Fibroblast of skin of left biceps (primary cell): Measurements from ENCODE around the gene TMEM120B.
"Not testable (repeated sequence)": the region's sequence is repeated elsewhere in the genome, so short reads cannot be mapped to it uniquely, and the experiment has no call there.

Experiments used
- DNase-seq, 2 experiments: peaks; one replicate each; pipeline ENCODE4 v3.0.0-alpha.2; 2013; ENCODE audit warnings: low read depth in 2 of 2

The TMEM120B gene

DNA sequence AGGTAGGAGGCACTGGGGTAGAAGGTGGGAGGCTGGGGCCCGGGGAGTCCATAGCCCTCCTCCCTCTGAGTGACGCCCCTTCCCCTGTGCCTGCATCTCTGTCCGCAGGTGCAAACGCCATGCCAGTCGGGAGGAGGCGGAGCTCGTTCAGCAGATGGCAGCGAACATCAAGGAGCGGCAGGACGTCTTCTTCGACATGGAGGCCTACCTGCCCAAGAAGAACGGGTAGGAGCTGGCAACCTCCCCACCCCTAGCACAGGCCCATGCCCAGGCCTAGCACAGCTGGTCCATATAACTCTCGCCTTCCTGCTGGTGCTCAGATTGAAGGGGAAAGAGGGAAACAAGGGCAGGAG lies 35.6 kb downstream of the TMEM120B start:
- no peak for DNase-seq

DNA sequence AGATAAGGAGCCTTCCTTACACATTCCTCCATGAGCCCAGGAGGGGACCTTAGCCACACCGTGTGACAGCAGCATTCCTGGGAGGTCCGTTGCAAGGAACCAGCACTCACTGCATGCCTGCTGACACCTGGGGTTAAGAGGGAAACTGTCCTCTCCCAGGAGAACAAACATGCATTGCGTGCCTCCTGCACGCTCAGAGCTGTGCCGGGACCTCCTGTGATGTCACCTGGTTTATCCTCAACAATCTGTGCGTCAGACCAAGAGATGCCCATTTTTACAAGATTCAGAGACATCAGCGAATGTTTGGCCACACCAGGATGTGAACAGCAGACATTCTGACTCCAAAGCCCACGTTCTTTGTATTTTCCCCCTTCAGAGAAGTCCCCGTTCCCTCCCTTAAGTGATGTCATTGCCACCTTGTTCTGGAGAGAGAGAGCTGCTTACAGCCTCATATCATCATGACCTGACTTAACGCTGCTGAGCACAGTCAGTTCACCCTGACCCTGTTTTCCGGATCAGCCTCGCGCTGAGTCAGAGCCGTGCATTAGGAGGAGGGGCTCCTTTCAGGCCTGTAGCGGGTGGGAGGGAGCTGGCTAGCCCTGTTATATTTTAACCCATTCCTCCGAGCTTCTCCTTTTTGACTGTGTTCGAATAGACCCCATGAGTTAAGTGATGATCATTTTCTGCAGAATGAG lies 36.2 kb downstream of the TMEM120B start:
- DNase-seq: peak; percentile 47 to 56

DNA sequence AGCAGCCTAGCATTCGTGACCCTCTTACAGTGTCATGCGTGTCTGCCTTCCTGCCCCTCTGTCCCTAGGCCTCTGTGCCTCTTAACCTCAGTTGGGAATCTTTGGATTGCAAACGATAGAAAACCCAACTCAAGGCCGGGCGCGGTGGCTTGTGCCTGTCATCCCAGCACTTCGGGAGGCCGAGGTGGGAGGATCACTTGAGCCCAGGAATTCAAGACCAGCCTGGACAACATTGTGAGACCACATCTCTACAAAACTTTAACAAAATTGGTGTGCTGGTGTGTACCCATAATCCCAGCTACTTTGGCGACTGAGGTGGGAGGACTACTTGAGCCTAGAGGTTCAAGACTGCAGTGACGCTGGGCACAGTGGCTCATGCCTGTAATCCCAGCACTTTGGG lies 36.7 kb downstream of the TMEM120B start:
- DNase-seq: no peak

DNA sequence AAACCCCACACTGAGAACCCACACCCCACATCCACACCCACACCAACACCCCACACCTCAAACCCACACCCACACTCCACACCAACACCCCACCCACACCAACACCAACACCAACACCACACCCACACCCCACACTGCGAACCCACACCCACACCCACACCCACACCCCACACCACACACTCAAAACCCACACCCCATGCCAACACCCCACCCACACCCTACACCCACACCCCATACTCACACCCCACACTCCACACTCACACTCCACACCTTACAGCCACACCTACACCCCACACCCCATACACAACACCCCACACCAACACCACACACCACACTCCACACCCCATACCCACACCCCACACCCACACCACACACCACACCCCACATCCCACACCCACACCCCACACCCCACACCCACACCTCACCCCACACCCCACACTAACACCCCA lies 38.0 kb downstream of the TMEM120B start:
- DNase-seq: no peak

DNA sequence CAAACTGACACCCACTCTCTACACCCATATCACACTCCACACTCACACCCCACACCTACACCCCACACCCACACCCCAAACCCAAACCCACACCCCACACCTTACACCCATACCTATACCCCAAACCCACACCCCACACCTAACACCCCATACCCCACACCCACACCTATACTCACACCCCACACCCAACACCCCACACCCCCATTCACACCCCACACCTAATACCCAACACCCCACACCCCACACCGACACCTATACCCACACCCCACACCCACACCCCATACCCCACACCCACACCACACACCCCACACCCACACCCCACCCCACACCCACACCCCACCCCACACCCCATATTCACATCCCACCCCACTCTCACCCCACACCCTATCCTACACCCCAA lies 38.5 kb downstream of the TMEM120B start:
- DNase-seq: no peak

DNA sequence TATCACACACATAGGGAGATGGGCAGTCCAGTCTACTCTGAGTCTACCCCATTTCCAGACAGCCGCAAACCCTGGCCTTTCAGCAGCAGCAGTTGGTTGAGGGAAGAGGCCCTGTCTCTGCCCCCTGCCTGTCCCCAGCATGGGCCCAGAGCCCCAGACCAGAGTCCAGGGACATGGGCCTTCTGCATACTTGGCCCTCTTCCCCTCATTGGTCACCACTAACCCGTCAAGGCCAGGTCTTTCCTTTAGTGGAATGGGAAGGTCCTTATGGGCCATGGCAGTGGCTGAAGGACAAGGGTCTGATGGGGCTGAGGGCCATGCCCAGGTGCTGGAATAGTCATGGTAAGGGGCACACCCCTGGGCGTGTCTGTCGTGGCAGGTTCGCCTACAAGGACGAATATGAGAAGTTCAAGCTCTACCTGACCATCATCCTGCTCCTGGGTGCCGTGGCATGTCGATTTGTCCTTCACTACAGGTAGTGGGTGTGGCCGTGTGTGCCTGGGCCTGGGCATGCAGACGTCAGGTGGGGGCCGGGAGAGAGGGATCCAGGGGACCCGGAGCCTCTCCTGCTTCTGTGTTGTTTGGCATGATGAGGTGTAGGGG lies 39.3 kb downstream of the TMEM120B start:
- no peak for DNase-seq

DNA sequence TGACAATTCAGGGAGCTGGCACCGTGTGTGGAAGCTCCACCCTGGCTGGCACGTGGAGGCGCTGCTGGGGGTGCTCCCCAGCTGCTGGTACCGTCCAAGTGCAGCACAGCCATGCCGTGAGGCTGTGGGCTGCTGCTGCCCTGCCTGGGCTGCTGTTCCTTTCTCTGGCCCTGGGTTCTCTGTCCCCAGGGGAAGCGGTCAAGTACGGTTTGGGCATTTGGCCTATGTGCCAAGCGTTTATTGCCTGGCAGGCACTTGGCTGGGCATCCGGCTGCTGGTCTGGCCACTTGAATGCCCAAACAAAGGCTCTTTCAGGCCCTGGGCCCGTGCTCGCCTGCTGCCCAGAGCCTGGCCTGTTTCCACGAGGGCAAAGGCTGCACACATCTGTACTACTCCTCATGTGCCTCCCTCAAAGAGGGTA lies 41.3 kb downstream of the TMEM120B start:
- DNase-seq: no peak

DNA sequence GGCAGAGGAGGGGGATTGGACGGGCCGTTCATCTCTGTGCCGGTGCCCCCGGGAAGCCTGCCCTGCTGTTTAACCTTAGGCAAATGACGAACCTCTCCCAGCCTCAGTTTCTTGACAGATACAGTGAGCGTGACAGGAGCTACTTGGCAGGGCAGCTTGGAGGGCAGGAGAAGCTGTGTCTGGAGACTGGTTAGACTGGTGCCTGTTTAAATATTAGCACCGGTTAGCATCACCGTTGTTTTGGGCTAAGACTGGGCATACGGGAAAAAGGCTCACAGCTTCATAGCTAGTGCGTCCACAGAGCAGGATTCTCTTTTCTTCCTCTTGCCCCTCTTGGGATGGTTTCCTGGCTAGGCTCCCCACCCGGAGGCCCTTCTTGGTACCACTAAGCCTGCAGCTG lies 42.3 kb downstream of the TMEM120B start:
- no peak for DNase-seq

DNA sequence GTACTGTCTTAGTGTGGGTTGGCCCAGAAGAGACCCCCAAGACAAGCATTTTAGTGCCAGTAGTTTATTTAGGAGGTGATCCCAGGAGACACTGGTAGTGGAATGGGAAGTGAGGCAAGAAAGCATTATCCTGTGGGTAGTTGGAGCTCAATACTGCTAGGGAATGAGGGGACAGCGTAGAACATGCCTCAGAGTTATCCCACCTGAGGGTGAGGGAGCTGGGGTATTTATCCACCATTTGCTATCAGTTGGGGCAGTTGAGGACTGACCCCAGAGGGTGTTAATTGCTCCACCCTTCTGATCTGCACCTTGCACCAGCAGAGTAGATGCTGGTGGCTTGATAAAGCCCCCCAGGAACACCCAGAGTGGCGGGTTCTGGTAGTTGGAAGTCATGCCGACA lies 43.0 kb downstream of the TMEM120B start:
- DNase-seq: no peak

DNA sequence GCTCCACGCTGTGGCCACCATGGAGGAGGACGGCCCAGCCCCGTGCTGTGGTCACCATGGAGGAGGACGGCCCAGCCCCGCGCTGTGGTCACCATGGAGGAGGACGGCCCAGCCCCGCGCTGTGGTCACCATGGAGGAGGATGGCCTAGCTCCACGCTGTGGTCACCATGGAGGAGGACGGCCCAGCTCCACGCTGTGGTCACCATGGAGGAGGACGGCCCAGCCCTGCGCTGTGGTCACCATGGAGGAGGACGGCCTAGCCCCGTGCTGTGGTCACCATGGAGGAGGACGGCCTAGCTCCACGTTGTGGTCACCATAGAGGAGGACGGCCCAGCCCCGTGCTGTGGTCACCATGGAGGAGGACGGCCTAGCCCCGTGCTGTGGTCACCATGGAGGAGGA lies 46.0 kb downstream of the TMEM120B start:
- not testable (repeated sequence) for DNase-seq

DNA sequence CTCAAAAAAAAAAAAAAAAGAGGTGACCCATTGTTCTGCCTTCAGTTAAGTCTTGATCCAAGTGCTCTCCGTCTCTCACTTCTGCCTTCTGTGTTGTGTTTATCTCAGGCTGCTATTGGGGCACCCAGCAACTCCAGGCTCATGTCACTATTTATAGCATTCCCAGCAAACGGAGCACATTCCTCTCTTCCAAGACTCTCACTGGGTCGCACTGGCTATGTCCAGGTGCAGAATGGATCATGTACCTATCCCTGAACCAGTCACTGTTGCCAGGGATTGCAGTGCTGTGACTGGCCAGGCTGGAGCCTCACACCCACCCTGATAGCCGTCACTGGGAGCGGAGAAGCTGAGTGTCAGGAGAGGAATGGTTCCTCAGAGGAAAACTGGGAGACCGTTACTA lies 49.7 kb downstream of the TMEM120B start:
- no peak for DNase-seq

DNA sequence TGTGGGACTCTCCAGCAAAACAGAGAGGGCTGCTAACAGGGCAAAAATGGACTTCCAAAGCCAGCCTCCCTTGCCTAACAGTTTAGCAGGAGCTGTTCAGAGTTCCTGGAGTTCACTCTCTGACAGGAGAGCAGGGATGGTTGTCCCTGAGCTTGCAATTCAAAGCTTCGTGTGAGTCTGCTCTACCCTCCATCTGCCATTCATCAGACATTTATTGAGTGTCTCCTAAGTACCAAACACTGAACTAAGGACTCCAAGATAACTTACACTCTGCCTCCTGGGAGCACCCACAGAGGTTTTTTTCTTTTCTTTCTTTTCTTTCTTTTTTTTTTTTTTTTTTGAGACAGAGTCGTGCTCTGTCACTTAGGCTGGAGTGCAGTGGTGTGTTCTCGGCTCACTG lies 52.3 kb downstream of the TMEM120B start:
- DNase-seq: no peak

DNA sequence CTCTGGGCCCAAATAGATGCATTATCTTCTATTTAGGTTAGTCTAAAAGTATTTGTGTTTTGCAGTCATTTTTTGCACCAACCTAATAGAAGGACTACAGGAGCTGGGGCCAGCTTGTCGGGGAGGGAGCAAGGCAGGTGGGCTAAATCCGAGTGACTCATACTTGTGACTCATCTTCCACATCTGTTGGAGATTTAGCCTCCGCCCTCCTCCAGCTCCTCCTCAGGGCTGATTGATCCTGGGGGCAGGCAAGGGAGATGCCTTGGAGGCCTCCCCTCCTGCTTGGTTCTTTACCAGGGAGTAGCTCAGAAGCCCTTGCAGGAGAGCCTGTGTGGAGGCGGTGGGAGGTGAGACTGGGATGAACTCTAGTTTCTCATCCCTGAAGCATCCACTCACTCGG lies 53.0 kb downstream of the TMEM120B start:
- peak; percentile 70 to 78 for DNase-seq

DNA sequence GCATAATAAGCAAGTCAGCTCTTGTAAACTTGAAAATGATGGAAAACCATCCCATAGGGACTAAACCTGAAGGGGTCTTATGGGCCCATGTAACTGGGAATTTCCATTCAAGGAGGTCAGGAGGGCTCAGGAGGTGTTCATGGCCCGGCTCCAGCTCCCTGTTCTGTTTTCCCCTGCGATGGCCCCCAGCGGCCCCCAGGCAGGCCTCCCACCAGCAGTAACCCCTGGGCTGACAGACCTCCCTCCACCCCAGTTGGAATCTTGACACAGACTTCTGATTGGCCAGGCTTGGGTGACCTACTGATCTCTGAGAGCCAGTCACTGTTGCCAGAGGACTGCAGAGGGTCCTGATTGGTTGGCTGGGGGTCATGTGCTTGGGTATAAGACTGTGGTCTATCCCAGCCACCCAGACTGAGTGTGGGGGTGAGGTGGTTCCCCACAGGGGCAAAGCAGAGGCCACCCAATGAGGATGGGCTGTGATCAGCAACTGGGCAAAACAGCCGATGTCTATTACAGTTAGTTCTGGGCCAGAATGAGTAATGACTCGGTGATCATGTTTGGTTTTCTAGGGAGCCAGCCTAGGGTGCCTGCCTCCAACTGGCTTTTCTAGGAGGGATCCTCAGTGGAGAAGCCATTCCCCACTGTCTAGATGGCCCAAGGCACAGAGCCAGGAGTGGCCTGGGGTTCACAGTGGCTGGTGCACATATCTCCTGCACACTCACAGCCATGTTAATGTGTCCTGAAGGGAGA lies 53.9 kb downstream of the TMEM120B start:
- DNase-seq: no peak

DNA sequence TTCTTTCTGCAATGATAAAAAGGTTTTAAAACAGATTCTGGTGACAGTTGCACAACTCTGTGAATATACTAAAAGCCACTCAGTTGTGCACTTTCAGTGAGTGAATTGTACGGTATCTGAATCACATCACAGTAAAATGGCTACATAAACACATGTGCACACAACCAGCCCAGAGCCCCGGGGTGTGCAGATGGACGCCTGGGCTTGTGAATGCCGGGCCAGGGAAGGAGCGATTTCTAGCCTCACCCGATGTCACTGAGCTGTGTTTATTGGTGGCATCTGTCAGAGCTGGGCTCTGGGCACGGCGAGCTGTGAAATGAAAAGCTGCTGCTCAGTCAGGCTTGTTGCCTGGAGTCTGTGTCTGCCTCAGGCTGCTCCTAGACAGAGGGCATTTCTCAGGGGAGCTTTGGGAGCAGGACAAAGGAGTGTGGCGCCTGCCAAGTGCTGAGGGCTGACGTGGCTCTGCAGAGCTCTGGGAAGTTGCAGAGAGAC lies 55.0 kb downstream of the TMEM120B start:
- DNase-seq: no peak

DNA sequence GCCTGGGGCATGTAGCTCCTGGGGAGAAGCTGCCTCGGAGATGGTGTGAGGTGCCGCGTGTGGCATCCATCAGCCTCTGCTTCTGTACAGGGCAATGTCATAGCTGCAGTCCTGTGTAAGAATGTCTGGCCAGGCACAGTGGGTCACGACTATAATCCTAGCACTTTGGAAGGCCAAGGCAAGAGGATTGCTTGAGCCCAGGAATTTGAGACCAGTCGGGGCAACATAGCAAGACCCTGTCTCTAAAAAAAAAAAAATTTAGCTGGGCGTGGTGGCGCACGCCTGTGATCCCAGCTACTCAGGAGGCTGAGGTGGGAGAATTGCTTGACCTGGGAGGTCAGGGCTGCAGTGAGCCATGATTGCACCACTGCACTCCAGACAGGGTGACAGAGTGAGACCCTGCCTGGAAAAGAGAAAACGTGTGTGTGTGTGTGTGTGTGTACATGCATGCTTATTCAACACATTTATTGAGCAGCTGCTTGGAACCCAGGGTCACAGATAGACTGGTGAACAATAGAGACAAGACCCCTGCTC lies 56.8 kb downstream of the TMEM120B start:
- DNase-seq: no peak

DNA sequence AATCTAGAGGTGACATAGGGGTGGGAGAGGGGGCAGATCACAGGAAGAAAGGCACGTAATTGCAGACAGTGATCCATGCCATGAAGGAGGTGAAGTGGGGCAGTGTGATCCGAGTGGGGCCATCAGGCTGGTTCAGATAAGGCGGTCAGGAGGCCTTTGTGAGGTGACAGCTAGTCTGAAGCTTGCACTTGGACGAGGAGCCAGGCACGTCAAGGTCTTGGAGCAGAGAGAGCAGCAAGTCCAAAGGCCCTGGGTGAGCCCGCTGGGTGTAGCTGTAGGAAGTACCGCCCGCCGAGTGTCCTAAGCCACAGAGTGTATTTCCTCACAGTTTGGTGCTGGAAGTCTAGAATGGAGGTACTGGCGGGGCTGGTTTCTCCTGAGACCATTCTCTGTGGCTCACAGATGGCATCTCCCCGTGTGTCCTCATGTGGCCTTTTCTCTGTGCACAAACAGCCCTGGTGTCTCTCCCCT lies 57.3 kb downstream of the TMEM120B start:
- no peak for DNase-seq

DNA sequence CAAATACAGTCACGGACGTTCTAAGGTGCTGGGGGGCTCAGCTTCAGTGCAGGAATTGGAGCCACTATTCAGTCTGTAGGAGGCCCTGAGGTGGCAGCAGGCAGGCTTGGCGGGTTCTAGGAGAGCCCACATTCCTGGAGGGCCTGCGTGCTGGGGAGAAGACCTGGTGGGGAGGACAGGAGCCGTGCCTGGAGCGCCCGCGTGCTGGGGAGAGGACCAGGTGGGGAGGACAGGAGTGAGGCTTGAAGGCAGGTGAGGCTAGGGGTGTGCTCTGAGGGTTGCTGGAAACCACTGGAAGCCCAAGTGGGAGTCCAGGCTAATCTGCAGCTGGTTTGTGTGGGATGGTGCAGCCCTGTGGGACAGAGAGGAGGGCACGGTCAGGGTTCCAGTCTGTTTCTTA lies 57.8 kb downstream of the TMEM120B start:
- DNase-seq: no peak

DNA sequence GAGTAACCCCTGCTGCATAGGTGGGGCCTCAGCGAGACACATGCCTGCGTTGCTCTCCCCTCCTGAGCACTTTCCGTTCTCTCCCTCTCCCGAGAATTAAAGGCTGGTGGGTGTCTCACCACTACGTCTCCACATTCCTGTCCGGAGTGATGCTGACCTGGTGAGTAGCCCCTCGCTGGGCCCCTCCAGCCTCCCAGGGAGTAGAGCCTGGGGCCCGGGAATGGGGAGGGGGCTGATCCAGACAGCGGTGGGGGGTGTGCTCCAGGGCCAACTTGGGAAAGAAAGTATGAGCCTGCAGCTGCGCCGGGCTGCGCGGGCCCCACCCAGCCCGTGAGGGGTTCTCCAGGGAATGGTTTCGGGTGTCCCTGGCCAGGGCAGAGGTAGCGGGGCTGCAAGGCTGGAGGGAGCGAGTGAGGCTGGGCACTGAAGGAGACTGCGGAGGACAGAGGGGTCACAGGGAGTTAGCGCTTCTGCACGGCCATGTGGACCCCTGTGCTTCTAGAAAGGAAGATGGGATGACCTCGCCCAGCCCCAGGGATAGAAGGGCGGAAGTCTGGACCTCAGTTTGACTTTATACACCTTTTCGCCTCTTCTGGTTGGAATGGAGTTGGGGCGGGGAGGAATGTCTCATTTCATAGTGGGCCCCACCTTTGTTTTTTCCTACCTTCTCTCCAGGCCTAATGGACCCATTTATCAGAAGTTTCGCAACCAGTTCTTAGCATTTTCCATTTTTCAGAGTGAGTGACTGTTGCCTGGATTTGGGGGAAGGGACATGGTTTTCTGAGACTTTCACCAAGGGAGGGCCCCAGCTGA lies 58.5 kb downstream of the TMEM120B start:
- no peak for DNase-seq

DNA sequence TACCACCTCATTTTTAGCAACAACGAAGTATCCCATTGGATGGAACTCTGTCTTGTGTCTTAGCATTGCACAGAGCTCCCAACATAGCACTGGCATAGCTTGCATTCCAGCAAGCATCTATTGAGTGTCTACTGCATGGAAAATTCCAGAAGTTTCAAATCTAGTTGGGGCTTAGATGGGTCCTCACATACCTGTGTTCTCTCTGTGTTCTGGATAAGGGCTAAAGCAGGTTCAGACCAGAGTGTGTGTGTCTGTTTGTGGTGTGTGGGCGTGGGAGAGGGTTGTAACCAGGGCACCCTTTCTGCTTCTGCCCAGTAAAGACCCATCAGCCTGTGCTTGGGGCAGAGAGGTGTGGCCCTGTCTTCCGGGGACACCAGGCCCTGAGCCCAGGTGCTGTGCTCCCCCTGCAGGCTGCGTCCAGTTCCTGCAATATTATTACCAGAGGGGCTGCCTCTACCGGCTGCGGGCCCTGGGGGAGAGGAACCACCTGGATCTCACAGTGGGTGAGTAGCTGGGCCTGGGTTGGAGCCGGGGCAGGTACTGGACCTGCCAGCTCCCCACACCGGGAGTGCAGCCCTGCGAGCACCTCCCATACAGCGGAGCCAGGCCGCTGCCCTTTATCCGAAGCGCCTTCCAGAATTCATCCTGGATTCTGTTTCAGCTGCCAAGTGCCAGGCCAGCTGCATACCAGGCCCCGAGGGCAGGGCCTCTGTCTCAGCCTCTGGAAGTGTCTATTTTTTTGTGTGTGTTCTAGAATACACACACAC lies 60.6 kb downstream of the TMEM120B start:
- no peak for DNase-seq

DNA sequence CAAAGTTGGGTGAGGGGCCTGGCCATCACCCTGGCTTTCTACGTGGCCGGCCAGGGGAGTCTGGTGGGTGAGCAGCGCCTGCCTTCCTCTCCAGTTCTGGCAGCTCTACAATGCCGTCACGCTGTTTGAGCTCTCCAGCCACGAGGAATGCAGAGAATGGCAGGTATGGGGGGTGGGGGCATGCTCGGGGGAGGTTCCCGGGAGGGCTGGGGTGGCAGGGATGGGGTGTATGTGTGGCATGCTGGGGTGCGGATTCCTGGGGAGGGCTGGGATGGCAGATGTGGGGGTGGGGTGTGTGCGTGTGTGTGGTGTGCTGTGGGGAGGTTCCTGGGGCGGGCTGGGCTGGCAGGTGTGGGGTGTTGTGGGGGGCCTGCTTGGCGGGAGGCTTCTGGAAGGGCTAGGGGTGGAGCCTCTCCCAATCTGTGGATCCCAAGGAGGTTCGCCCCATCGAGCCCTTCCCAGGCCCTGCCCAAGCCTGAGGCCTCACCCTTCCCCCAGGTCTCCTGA lies 62.5 kb downstream of the TMEM120B start:
- DNase-seq: no peak
